HepG2 (cell line): ENCODE data around the gene LCLAT1. TPM values are rescaled to one million over a fixed set of nuclear protein-coding genes. Genes with fewer than 3 reads are reported as not detected.
"Not testable (repeated sequence)": the region's sequence is repeated elsewhere in the genome, so short reads cannot be mapped to it uniquely, and the experiment has no call there.

Experiments
- ATAC-seq: fragments of 200-7000 bp; cut with Tn5 transposase; 3 replicates; pipeline ENCODE4 v1.9.1; 2020; ENCODE audit warnings: mild to moderate bottlenecking, moderate library complexity
- BruUV-seq: library from RNA; stranded (reverse); fragments of 400-500 nt; replicated peaks from 2 replicates; lab custom pipeline; 2021; lab: Mats Ljungman, UMichigan
- CTCF ChIA-PET: fragments of 300-600 bp; formaldehyde crosslinking; extraction: SDS; loops from one replicate; lab custom pipeline; 2021; ENCODE audit warnings: low total read pairs, inconsistent platforms, low intra/inter-chr PET ratio; lab: Yijun Ruan, JAX
- POLR2A ChIA-PET: fragments of 350-600 bp; sonication (Branson Sonifier 250); formaldehyde crosslinking; loops from one replicate; lab custom pipeline; 2020; ENCODE audit warnings: antibody characterized with exemption, inconsistent platforms; lab: Yijun Ruan, JAX
- DNase-seq: peaks from one replicate; pipeline ENCODE4 v3.0.0-alpha.2; 2015; ENCODE audit warnings: low spot score
- FAIRE-seq: peaks from 3 replicates; lab custom pipeline; 2011; peaks lifted over from hg19 to GRCh38; lab: Jason Lieb, UNC
- H2AFZ ChIP-seq: one replicate; pipeline ENCODE4 v1.6.1; 2011; ENCODE audit warnings: low read length, inconsistent platforms
- H3K27ac ChIP-seq: fragments of 300-600 bp; 3 replicates; pipeline ENCODE4 v1.8.0; 2011; ENCODE audit warnings: mixed run types, mild to moderate bottlenecking, mixed read lengths, low read length, inconsistent platforms; ENCODE audit not compliant: insufficient read depth; ENCODE audit errors: extremely low read length
- H3K27me3 ChIP-seq, 2 experiments: fragments of 200-600 bp in 1 of 2; 2 replicates in 1 of 2; 3 replicates in 1 of 2; pipeline versions ENCODE4 v1.6.0 to v1.8.0; 2011; ENCODE audit warnings: low read length in 2 of 2, mild to moderate bottlenecking in 2 of 2, moderate library complexity in 2 of 2, inconsistent platforms in 1 of 2; ENCODE audit not compliant: insufficient read depth in 2 of 2, control insufficient read depth in 1 of 2
- H3K36me3 ChIP-seq, 2 experiments: fragments of 200-600 bp in 1 of 2; replicated peaks in 1 of 2; 2 replicates in 1 of 2; 3 replicates in 1 of 2; pipeline versions ENCODE4 v1.5.1 to v1.8.0; 2011; ENCODE audit warnings: low read length in 2 of 2, inconsistent platforms in 1 of 2; ENCODE audit not compliant: insufficient read depth in 2 of 2, control insufficient read depth in 1 of 2
- H3K4me1 ChIP-seq: 2 replicates; pipeline ENCODE4 v1.5.1; 2012; ENCODE audit warnings: low read length, inconsistent platforms; ENCODE audit not compliant: insufficient read depth
- H3K4me2 ChIP-seq: 2 replicates; pipeline ENCODE4 v1.6.0; 2011; ENCODE audit warnings: low read depth, low read length, inconsistent platforms
- H3K4me3 ChIP-seq, 3 experiments: fragments of 200-600 bp in 1 of 3; sonication (generic), shearing (Covaris generic) in 1 of 3; replicated peaks in 1 of 3; 2 replicates each; pipeline ENCODE4 v1.5.1; 2011 to 2016; ENCODE audit warnings: low read length in 3 of 3, inconsistent platforms in 2 of 3, low read depth in 2 of 3, mild to moderate bottlenecking in 2 of 3, control low read depth in 1 of 3, mixed read lengths in 1 of 3; ENCODE audit not compliant: insufficient read depth in 1 of 3
- H3K79me2 ChIP-seq: one replicate; pipeline ENCODE4 v1.6.1; 2011; ENCODE audit warnings: low read length, inconsistent platforms; ENCODE audit not compliant: insufficient read depth
- H3K9ac ChIP-seq: 2 replicates; pipeline ENCODE4 v1.6.0; 2011; ENCODE audit warnings: mild to moderate bottlenecking, low read depth, low read length, inconsistent platforms; ENCODE audit not compliant: insufficient read depth
- H3K9me3 ChIP-seq: 2 replicates; pipeline ENCODE4 v1.5.1; 2012; ENCODE audit warnings: mild to moderate bottlenecking, low read length
- H4K20me1 ChIP-seq: 2 replicates; pipeline ENCODE4 v1.6.0; 2011; ENCODE audit warnings: inconsistent platforms, mild to moderate bottlenecking, low read length, moderate library complexity; ENCODE audit not compliant: insufficient read depth
- PATZ1 ChIP-seq: sonication (generic); formaldehyde crosslinking; IDR thresholded peaks from 2 replicates; pipeline ENCODE4 v1.4.0; 2020; ENCODE audit warnings: missing genetic modification reagents
- ZGPAT ChIP-seq: IDR thresholded peaks from 2 replicates; pipeline ENCODE4 v1.6.1; 2016; ENCODE audit warnings: mild to moderate bottlenecking
- ZNF446 ChIP-seq: sonication (generic); formaldehyde crosslinking; IDR thresholded peaks from 2 replicates; pipeline ENCODE4 v1.5.0; 2020; ENCODE audit warnings: mild to moderate bottlenecking, missing genetic modification reagents
- WGBS: methylation state at CpG from one replicate; pipeline ENCODE4 v1.1.6; 2017; ENCODE audit warnings: low lambda C conversion rate; 5-methylcytosine and 5-hydroxymethylcytosine counted together
- in situ Hi-C: cut with HindIII; loops from 2 replicates; pipeline ENCODE4 v1.10.0; 2017; ENCODE audit warnings: low pct_unique_long_range_greater_than_20kb; ENCODE audit not compliant: extremely low pct_ligation_motif_present
- intact Hi-C: fragments of 100-400 bp; cut with micrococcal nuclease; formaldehyde crosslinking; loops from one replicate; pipeline ENCODE4 v1.10.0; 2022; ENCODE audit not compliant: unreplicated experiment
- polyA plus RNA-seq, 8 experiments: library from polyadenylated mRNA; depleted of rRNA in 3 of 8; stranded (reverse) in 7 of 8; unstranded in 1 of 8; fragments of >200 nt; fragmentation: Illumina TruSeq in 4 of 8; extraction: Trizol in 4 of 8; gene quantifications; 2 replicates each; pipeline versions ENCODE4 v1.2.1 to v1.2.3, GENCODE V29; 2011 to 2016; ENCODE audit warnings: low read depth in 4 of 8, missing spikeins in 1 of 8, mixed read lengths in 1 of 8; ENCODE audit not compliant: insufficient read depth in 1 of 8
- total RNA-seq, 5 experiments: library from RNA; depleted of rRNA; stranded (reverse); fragments of >200 nt; fragmentation: Illumina TruSeq; extraction: Trizol; gene quantifications; 2 replicates each; pipeline ENCODE4 v1.2.3, GENCODE V29; 2016; ENCODE audit warnings: low read depth in 1 of 5

The LCLAT1 gene
- total and polyA plus RNA-seq, 2 of the 13 experiments (the other 11 are each of a cell fraction or from before 2014, with no cell fraction given) = 18.0 to 28.0 TPM

GRCh38 chr2:30466216-30466615 is 19.2 kb downstream of the LCLAT1 start (continued):
- TF ChIP-seq ZGPAT (CRISPR knock-in tag) (no peak), PATZ1 (no peak), ZNF446 (no peak)

GRCh38 chr2:30467062-30467826 is 20.2 kb downstream of the LCLAT1 start:
- H3K9ac ChIP-seq, ATAC-seq, intact Hi-C loops, H3K4me2 ChIP-seq, in situ Hi-C loops, H3K27me3 ChIP-seq, FAIRE-seq, POLR2A ChIA-PET, H3K36me3 ChIP-seq, H2AFZ ChIP-seq, H3K9me3 ChIP-seq, H3K27ac ChIP-seq, H4K20me1 ChIP-seq, CTCF ChIA-PET, DNase-seq, BruUV-seq, H3K4me3 ChIP-seq: not testable (repeated sequence)
- WGBS = 86% methylated on average over 8 of the region's 8 CpGs
- Histone ChIP-seq H3K79me2 (peaks cover 70% of the 10 kb centered on the region), H3K4me1 (peaks cover 33% of the 10 kb centered on the region)
